Loucy (cell line): ENCODE results near the gene SSH3.

Source experiments
- CTCF ChIP-seq: fragments of 200-600 bp; sonication (generic); conservative IDR thresholded peaks from 2 replicates; pipeline ENCODE4 v1.5.1; 2014; ENCODE audit warnings: mild to moderate bottlenecking, antibody characterized with exemption, low read length
- EZH2phosphoT487 ChIP-seq: fragments of 200-600 bp; IDR thresholded peaks from 2 replicates; pipeline ENCODE4 v1.6.1; 2018; ENCODE audit warnings: antibody characterized with exemption, mild to moderate bottlenecking, moderate library complexity, borderline replicate concordance

GRCh38 chr11:67285541-67286498, 17.5 kb upstream of the SSH3 start:
- TF ChIP-seq CTCF: no peak
- no peak for TF ChIP-seq EZH2phosphoT487
